Measurements from ENCODE around the gene ARMC5. TPM values are rescaled to one million over a fixed set of nuclear protein-coding genes. Genes with fewer than 3 reads are reported as not detected.

The ARMC5 gene
- total and polyA plus RNA-seq, 12 donors, result 2.9 to 37.9 (median 12.0) TPM

DNA sequence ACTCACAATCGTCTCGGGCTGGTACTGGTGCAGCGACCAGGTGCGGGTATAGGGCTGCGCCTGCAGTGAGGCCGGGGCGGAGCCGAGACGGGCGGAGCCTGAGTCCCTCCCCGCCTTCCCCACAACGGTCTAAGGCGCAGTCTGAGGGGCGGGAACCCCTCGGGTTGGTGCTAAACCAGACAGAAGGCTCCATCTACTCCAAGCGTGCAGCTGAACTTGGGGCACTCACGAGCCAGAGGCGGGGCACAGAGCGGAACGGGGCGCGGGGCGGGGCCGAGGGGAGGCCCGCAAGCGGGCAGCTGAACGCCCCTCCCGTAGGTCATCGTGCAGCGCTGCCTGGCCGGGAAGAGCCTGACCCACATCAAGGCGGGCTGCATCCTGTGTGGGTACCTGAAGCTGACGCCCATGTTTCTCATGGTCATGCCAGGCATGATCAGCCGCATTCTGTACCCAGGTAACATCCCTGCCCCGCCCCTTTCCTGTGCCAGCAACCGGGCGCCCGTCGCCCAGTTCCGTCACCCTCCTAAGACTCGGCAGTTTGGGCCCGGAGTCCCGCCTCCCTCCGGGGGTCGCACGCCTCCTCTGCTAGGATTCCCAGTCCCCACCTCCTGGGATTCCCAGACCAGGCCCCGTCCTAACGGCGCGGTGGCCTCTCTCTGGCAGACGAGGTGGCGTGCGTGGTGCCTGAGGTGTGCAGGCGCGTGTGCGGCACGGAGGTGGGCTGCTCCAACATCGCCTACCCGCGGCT is 28.6 kb downstream of the ARMC5 start:
- H3K27ac ChIP-seq, result no peak overlapping the region
- peaks cover 8 to 16% of the 10 kb centered on the region in 2 donors for H3K4me1 ChIP-seq (replicated peaks in 1 of 2)
- H3K36me3 ChIP-seq (replicated peaks in 1 of 2), result peaks cover 0 to 19% of the 10 kb centered on the region in 2 donors
- TF ChIP-seq, protein P1, sequence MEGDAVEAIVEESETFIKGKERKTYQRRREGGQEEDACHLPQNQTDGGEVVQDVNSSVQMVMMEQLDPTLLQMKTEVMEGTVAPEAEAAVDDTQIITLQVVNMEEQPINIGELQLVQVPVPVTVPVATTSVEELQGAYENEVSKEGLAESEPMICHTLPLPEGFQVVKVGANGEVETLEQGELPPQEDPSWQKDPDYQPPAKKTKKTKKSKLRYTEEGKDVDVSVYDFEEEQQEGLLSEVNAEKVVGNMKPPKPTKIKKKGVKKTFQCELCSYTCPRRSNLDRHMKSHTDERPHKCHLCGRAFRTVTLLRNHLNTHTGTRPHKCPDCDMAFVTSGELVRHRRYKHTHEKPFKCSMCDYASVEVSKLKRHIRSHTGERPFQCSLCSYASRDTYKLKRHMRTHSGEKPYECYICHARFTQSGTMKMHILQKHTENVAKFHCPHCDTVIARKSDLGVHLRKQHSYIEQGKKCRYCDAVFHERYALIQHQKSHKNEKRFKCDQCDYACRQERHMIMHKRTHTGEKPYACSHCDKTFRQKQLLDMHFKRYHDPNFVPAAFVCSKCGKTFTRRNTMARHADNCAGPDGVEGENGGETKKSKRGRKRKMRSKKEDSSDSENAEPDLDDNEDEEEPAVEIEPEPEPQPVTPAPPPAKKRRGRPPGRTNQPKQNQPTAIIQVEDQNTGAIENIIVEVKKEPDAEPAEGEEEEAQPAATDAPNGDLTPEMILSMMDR (IDR thresholded peaks at IDR 0.05), result no peak
- TF ChIP-seq POLR2A (IDR thresholded peaks at IDR 0.05), result no peak
- peak overlapping the region in 2 of 4 donors; percentile 36 to 73 for H3K4me3 ChIP-seq
- no peaks in the 10 kb centered on the region for H3K9me3 ChIP-seq (replicated peaks in 1 of 3)
- intact Hi-C loops (cut with DNase I), result loop anchor here in 1 of 2 donors (10.0 kb wide), 1 partner anchor 227 kb away; a partner anchor contains a TSS
- H3K27me3 ChIP-seq, result no peaks in the 10 kb centered on the region
- DNase-seq, result peak in 4 of 7 donors; percentile 38 to 57 (median 48)
- WGBS, 4 donors, result 1 to 8% (median 1%) methylated on average over 8 to 60 of the region's 60 CpGs; no CpG with 5 or more reads in 1 of the 4 donors

DNA sequence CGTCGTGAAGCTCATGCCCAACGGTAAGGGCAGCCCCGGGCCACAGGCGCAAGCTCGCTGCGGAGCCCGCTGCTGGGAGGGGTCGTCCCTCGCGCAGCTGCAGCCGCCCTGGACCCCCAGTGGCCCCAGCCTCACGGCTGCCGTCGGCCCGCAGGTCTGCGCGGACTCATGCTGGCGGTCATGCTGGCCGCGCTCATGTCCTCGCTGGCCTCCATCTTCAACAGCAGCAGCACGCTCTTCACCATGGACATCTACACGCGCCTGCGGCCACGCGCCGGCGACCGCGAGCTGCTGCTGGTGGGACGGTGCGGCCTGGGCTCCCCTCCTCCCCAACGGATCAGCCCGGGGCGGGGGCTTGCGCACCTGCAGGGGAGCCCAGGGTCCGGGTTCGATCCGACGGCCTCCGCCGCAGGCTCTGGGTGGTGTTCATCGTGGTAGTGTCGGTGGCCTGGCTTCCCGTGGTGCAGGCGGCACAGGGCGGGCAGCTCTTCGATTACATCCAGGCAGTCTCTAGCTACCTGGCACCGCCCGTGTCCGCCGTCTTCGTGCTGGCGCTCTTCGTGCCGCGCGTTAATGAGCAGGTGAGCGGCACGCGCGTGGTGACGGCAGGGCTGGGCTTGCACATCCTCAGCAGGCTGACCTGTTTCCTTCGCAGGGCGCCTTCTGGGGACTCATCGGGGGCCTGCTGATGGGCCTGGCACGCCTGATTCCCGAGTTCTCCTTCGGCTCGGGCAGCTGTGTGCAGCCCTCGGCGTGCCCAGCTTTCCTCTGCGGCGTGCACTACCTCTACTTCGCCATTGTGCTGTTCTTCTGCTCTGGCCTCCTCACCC is 29.4 kb downstream of the ARMC5 start:
- DNase-seq, result no peak
- H3K4me3 ChIP-seq, result peak overlapping the region in 1 of 4 donors; percentile 73
- H3K27me3 ChIP-seq, result no peaks in the 10 kb centered on the region
- no peak overlapping the region for H3K27ac ChIP-seq
- no peaks in the 10 kb centered on the region for H3K9me3 ChIP-seq (replicated peaks in 1 of 3)
- intact Hi-C loops (cut with DNase I), result loop anchor here in 1 of 2 donors (10.0 kb wide), 1 partner anchor 226 kb away; a partner anchor contains a TSS
- H3K36me3 ChIP-seq (replicated peaks in 1 of 2), result peaks cover 0 to 27% of the 10 kb centered on the region in 2 donors
- H3K4me1 ChIP-seq (replicated peaks in 1 of 2), result peaks cover 8 to 16% of the 10 kb centered on the region in 2 donors
- TF ChIP-seq POLR2A (IDR thresholded peaks at IDR 0.05), result no peak
- TF ChIP-seq, protein P1 (IDR thresholded peaks at IDR 0.05), result no peak
- 29 to 89% (median 34%) methylated on average over 17 to 77 of the region's 77 CpGs for WGBS, 4 donors

DNA sequence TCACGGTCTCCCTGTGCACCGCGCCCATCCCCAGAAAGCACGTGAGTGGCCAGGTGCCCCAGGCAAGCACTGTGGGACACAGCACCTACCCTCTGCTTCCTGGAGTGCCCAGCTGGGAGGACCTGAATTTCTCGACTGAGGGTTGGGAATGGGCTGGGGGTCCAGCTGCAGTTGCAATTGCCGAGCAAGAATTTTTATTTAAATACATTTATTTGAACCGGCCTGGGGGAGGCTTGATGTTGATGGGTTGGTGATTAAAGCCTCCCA is 29.9 kb downstream of the ARMC5 start:
- TF ChIP-seq POLR2A (IDR thresholded peaks at IDR 0.05), result no peak
- Histone ChIP-seq H3K27ac (no peak overlapping the region), H3K36me3 (replicated peaks in 1 of 2) (peaks cover 0 to 32% of the 10 kb centered on the region in 2 donors), H3K9me3 (replicated peaks in 1 of 3) (no peaks in the 10 kb centered on the region), H3K4me1 (replicated peaks in 1 of 2) (peaks cover 8 to 16% of the 10 kb centered on the region in 2 donors), H3K4me3 (no peak overlapping the region), H3K27me3 (no peaks in the 10 kb centered on the region)
- 86 to 89% (median 88%) methylated on average over 7 of the region's 7 CpGs for WGBS, 4 donors
- no peak for DNase-seq
- intact Hi-C loops (cut with DNase I), result loop anchor here in 1 of 2 donors (10.0 kb wide), 1 partner anchor 226 kb away; a partner anchor contains a TSS

DNA sequence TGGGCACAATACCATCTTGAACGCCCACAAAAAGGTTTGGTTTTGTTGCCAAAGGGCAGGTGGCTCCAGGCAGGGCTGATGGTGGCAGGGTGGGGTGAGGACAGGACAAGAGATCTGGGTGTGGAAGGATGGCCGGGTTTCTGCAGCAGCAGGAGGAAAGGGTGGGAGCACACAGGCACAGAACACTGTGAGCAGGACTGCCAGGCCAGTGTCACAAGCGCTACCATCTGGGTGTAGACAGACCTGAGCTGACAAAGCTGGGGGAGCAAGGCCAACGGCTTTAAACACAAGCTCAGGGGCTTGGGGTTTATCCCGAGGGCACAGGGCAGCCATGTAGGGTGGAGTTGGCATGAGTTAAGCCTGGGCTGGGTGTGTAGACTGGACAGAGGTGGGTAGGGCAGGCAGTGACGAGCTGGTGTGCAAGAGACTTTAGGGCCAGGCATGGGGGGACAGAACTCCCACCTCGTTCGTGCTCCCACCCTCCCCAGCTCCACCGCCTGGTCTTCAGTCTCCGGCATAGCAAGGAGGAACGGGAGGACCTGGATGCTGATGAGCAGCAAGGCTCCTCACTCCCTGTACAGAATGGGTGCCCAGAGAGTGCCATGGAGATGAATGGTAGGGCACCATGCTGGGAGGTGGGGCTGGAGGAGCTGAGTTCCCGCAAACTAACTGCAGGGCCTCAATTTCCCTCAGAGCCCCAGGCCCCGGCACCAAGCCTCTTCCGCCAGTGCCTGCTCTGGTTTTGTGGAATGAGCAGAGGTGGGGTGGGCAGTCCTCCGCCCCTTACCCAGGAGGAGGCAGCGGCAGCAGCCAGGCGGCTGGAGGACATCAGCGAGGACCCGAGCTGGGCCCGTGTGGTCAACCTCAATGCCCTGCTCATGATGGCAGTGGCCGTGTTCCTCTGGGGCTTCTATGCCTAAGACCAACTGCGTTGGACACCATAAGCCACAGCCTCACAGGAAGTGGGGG is 30.6 kb downstream of the ARMC5 start:
- DNase-seq, result no peak
- Histone ChIP-seq H3K4me3 (no peak overlapping the region), H3K9me3 (replicated peaks in 1 of 3) (no peaks in the 10 kb centered on the region), H3K27me3 (no peaks in the 10 kb centered on the region), H3K4me1 (replicated peaks in 1 of 2) (peaks cover 8 to 16% of the 10 kb centered on the region in 2 donors), H3K36me3 (replicated peaks in 1 of 2) (peaks cover 0 to 38% of the 10 kb centered on the region in 2 donors), H3K27ac (no peak overlapping the region)
- no peak for TF ChIP-seq POLR2A (IDR thresholded peaks at IDR 0.05)
- TF ChIP-seq, protein P1 (IDR thresholded peaks at IDR 0.05), result no peak
- WGBS, 4 donors, result 92 to 97% (median 92%) methylated on average over 14 to 22 of the region's 22 CpGs
- intact Hi-C loops (cut with DNase I), result loop anchor here (10.0 kb wide), 2 partner anchors 225 to 375 kb away; a partner anchor contains a TSS

All from adrenal gland (tissue), 12 donors.